Measurements from ENCODE around the gene TMEM168. TPM values are rescaled to one million over a fixed set of nuclear protein-coding genes. Genes with fewer than 3 reads are reported as not detected.

TMEM168 gene
- total RNA-seq, 1 experiment from 2014 or later, result 13.9 TPM

- Mint-ChIP-seq H3K27me3 (ENCODE audit: low read depth) (no peaks in the 10 kb centered on the region), H3K4me1 (peaks cover 2 to 5% of the 10 kb centered on the region in 2 experiments; a peak in 1 of 4 replicates), H3K36me3 (ENCODE audit: insufficient read depth in 1 of 3, low read depth in 3 of 3) (no peaks in the 10 kb centered on the region), H3K9me3 (no peaks in the 10 kb centered on the region), H3K4me3 (no peak overlapping the region), H3K27ac (no peak overlapping the region)
- H2BK15ac ChIP-seq (ENCODE audit: low read depth, low read length), result no peak overlapping the region
- H4K8ac ChIP-seq (replicated peaks; ENCODE audit: insufficient read length, low read depth, low read length), result no peak overlapping the region
- DNase-seq, result no peak
- no peaks in the 10 kb centered on the region for H4K20me1 ChIP-seq (ENCODE audit: control insufficient read depth, insufficient read depth, insufficient read length)
- no peak overlapping the region for H2BK120ac ChIP-seq (ENCODE audit: low read depth, low read length, poor library complexity, severe bottlenecking)
- H3K4me2 ChIP-seq (ENCODE audit: insufficient read depth, insufficient read length, low read length), result no peak overlapping the region
- no peak overlapping the region for H3K9ac ChIP-seq (ENCODE audit: extremely low read depth, insufficient read length, low read length)
- no peaks in the 10 kb centered on the region for H3K9me3 ChIP-seq (ENCODE audit: control insufficient read depth, low read depth, low read length)
- H3T11ph ChIP-seq (ENCODE audit: low read length), result no peak overlapping the region
- no peak overlapping the region for H3K4ac ChIP-seq (ENCODE audit: low read depth, low read length)
- H2BK5ac ChIP-seq (ENCODE audit: insufficient read length, low read length), result no peak overlapping the region
- H2AK5ac ChIP-seq (ENCODE audit: insufficient read length, low read length), result no peak overlapping the region
- H2BK12ac ChIP-seq (ENCODE audit: insufficient read length, low read depth, low read length), result no peak overlapping the region
- TF ChIP-seq CTCF (conservative IDR thresholded peaks at IDR 0.05), result no peak
- H3K56ac ChIP-seq (ENCODE audit: insufficient read length, low read depth, low read length), result no peak overlapping the region
- H3K79me1 ChIP-seq (ENCODE audit: insufficient read depth, low read depth, low read length, poor library complexity, severe bottlenecking), result no peaks in the 10 kb centered on the region
- no peaks in the 10 kb centered on the region for H3K23me2 ChIP-seq (ENCODE audit: insufficient read length, low read depth, low read length, poor library complexity, severe bottlenecking)
- no peak overlapping the region for H4K91ac ChIP-seq (ENCODE audit: insufficient read length, low read depth, low read length)
- H3K79me2 ChIP-seq (ENCODE audit: insufficient read depth, low read length), result no peaks in the 10 kb centered on the region
- no peaks in the 10 kb centered on the region for H3K4me1 ChIP-seq (ENCODE audit: insufficient read depth, low read length)
- no peak overlapping the region for H3K14ac ChIP-seq (ENCODE audit: insufficient read depth, low read length)
- H3K27me3 ChIP-seq (ENCODE audit: insufficient read depth, low read length), result no peaks in the 10 kb centered on the region
- no peak overlapping the region for H2AFZ ChIP-seq (ENCODE audit: low read length)
- H3K23ac ChIP-seq (ENCODE audit: insufficient read length, low read depth, low read length), result no peak overlapping the region
- no peak overlapping the region for H4K5ac ChIP-seq (ENCODE audit: insufficient read length, low read depth, low read length)
- H2BK20ac ChIP-seq (ENCODE audit: low read depth, low read length, poor library complexity, severe bottlenecking), result no peak overlapping the region
- no peak overlapping the region for H3K27ac ChIP-seq (ENCODE audit: insufficient read length, low read depth, low read length)
- H3K18ac ChIP-seq (ENCODE audit: insufficient read length, low read depth, low read length), result no peak overlapping the region
Measured at GRCh38 chr7:112753298-112753697, 36.9 kb downstream of the TMEM168 start.
